Epithelial cell of prostate (primary cell): ENCODE measurements around the gene COL5A3.
"Not testable (repeated sequence)": the region's sequence is repeated elsewhere in the genome, so short reads cannot be mapped to it uniquely, and the experiment has no call there.

Experiments
- DNase-seq: peaks from one replicate; pipeline ENCODE4 v3.0.0-alpha.2; 2011; ENCODE audit warnings: low read depth, low spot score
- H3K27ac ChIP-seq: fragments of 450-650 bp; 2 replicates; pipeline ENCODE4 v1.5.1; 2017; ENCODE audit warnings: mild to moderate bottlenecking

Gene COL5A3

GRCh38 chr19:9981406-9982260 is 28.7 kb downstream of the COL5A3 start:
- no peak for DNase-seq

DNA sequence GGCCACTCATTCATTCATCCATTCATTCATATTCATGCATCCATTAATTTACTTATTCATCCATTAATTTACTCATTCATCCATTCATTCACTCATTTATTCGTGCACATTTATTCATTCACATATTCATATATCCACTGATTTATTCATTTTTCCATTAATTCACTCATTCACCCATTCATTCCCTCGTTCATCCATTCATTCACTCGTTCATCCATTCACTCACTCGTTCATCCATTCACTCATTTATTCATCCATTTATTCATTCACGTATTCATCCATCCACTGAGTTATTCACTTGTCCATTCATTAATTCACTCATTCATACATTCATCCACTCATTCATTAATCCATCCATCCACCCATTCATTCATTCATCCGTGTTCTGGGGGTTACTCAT is 38.2 kb downstream of the COL5A3 start:
- no peak for DNase-seq
- H3K27ac ChIP-seq = no peak overlapping the region

More at GRCh38 chr19:9981406-9982260, 28.7 kb downstream of the COL5A3 start:
- H3K27ac ChIP-seq = no peak overlapping the region

GRCh38 chr19:9971166-9971897 is 39.0 kb downstream of the COL5A3 start:
- no peak for DNase-seq
- no peak overlapping the region for H3K27ac ChIP-seq

DNA sequence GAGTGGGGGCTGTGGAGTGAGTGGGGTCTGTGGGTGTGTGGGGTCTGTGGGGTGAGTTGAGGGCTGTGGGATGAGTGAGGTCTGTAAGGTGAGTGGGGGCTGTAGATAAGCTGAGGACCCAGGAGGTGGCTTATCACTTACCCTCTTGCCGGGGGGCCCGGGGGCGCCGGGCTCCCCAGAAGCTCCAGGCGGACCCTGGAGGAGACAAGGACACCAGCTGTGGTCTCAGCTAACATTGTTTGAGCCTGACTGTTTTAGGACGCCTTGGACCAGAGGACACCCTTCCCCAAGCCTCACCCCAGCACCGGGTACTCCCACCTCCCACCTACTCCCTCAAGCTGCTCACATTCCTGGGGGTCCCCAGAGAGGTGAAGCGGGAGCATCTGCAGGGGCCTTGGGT is 39.8 kb downstream of the COL5A3 start:
- no peak for DNase-seq
- no peak overlapping the region for H3K27ac ChIP-seq

GRCh38 chr19:9969688-9969975 is 40.7 kb downstream of the COL5A3 start:
- DNase-seq = no peak

DNA sequence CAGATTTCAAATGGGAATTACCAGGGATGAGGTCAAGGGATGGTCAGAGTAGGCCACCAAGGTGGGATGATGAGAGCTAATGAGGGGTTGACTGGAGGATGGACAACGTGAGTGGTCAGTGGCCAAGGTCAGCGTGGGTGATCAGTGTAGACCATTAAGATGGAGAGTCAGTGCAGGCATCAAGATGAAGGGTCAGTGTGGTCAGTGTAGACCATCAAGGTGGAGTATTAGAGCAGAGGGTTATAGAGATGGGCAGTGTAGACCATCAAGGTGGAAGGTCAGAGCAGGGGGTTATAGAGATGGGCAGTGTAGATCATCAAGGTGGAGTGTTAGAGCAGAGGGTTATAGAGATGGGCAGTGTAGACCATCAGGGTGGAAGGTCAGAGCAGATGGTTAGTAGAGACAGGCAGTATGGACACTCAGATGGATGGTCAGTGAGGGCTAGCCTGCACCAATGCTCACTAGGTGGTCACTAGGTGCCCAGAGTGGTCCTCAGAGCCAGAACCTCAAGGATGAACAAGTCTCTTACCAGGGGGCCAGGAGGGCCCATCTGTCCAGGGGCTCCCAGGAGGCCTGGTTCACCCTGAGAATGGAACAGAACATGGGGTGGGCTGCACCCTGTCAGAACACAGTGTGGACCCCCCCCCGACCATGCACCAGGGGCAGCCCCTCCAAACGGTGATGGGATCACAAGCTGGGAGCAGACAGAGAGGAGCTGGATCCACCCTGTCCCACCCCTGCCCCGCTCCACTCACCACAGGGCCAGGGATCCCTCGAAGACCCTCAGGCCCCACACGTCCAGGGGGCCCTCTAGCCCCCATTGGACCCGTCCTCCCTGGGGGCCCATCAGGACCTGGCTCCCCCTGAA is 41.2 kb downstream of the COL5A3 start:
- DNase-seq = no peak
- H3K27ac ChIP-seq = no peak overlapping the region

More at GRCh38 chr19:9969688-9969975, 40.7 kb downstream of the COL5A3 start:
- no peak overlapping the region for H3K27ac ChIP-seq

- DNase-seq = no peak
- H3K27ac ChIP-seq = no peak overlapping the region
These were observed 43.0 kb downstream of the COL5A3 start for GRCh38 chr19:9967326-9967725.

GRCh38 chr19:9966448-9966847 is 43.9 kb downstream of the COL5A3 start:
- DNase-seq = no peak
- H3K27ac ChIP-seq = no peak overlapping the region

- DNase-seq = no peak
These were observed 44.3 kb downstream of the COL5A3 start for GRCh38 chr19:9966024-9966423.

DNA sequence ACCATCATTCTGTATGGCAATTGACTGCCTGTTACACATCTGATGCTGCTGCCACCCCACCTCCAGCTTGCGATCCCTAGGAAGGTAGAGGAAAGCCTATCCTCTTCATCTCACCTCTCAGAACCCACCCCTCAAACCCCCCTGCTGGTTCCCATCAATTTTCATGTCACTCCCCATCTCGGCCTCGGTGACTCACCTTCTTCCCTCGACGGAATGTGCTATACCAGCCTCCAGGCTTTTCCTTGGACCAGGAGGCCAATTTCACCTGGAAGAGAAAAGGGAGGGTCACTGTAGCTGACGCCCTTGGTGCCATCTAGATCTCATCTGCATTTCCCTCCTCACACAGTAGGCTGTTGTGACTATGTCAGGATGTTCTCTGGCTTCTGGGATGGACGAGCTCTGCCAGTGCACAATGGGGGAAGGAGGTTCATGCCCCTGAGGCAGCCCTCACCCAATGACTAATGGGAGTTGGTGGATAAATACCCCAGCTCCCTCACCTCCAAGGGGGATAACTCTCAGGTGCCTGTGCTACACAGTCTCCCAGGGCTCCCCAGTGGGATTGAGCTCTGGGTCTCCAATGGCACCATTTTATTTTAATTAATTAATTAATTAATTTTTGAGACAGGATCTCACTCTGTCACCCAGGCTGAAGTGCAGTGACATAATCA is 47.5 kb downstream of the COL5A3 start:
- no peak overlapping the region for H3K27ac ChIP-seq
- no peak for DNase-seq

More at GRCh38 chr19:9966024-9966423, 44.3 kb downstream of the COL5A3 start:
- H3K27ac ChIP-seq = no peak overlapping the region

- no peak overlapping the region for H3K27ac ChIP-seq
- no peak for DNase-seq
These were observed 49.2 kb downstream of the COL5A3 start for GRCh38 chr19:9961103-9961502.

DNA sequence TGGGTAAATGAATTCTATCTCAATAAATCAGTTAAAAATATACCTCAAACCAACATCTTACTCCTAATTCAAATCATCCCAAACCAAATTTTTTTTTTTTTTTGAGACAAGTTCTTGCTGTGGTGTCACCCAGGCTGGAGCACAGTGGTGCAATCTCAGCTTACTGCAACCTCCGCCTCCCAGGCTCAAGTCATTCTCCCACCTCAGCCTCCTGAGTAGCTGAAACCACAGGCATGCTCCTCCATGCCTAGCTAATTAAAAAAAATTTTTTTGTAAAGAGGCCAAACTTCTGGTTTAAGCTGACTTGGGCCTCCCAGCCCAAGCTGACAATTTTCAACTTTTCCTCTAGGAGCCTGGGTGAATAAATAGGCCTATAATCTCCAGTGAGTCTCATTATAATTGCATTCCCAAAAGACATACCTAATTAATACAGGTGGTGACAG is 51.9 kb downstream of the COL5A3 start:
- DNase-seq = no peak
- no peak overlapping the region for H3K27ac ChIP-seq

GRCh38 chr19:9956956-9957355 is 53.3 kb downstream of the COL5A3 start:
- DNase-seq = no peak
- H3K27ac ChIP-seq = no peak overlapping the region

DNA sequence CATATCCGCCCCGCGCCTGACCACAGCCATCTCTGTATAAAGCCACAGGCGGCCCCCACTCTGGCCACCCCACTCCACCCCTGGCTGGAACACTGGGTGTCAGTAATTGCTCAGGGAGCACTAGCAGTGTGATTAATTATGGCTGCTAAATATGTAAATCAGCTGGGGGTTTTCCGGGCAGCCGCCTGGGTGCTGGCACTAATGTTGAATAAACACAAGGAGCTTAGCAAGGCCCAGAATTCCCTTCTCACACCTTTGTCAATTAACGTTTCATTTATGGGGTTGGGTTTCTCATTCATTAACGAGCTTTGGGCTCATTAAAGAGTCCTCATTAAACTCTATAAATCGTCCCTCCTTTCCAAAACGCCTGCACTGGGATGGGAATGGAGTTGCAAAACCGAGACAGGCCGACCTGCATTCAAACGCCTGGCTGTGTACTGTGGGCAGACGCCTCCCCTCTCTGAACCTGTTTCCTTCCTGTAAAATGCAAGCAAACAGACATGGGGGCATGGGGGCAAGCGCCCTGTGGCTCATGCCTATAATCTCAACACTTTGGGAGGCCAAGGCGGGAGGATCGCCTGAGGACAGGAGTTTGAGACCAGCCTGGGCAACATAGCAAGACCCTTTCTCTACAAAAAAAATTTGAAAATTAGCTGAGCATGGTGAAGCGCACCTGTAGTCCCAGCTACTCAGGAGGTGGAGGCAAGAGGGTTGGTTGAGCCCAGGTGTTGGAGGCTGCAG is 56.3 kb downstream of the COL5A3 start:
- no peak for DNase-seq
- no peak overlapping the region for H3K27ac ChIP-seq

DNA sequence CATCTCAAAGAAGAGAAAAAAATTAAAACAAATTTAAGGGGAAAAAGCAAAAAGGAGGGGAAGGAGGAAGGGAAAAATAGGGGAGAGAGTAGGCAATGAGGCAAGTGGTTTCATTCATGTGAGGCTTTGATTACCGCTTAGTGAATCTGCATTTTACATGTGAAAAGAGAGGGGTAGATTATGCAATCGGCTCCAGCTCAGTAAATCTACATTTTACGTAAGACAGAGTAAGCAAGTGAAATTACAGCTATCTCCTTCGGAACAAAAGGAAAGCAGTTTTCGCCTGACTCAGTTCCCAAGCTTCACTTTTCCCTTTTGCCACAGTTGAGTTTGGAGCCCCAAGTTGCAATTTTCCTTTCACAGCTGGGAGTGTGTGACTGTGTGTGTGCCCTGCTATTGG is 58.0 kb downstream of the COL5A3 start:
- DNase-seq = no peak
- H3K27ac ChIP-seq = no peak overlapping the region

DNA sequence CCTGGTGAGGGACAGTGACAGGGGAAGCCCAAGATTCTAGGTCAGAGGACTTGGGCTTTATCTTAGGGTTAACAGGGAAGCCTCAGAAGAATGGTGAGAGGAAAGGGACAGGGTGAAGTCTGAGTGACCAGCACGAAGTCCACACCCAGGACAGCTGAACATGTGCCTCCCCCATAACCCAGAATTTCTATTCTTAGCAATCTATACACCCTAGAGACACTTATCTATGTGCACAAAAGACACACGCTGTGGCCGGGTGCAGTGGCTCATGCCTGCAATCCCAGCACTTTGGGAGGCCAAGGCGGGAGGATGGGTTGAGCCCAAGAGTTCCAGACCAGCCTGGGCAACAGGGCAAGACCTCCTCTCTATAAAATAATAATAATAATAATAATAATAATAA is 62.9 kb downstream of the COL5A3 start:
- H3K27ac ChIP-seq = no peak overlapping the region
- no peak for DNase-seq

DNA sequence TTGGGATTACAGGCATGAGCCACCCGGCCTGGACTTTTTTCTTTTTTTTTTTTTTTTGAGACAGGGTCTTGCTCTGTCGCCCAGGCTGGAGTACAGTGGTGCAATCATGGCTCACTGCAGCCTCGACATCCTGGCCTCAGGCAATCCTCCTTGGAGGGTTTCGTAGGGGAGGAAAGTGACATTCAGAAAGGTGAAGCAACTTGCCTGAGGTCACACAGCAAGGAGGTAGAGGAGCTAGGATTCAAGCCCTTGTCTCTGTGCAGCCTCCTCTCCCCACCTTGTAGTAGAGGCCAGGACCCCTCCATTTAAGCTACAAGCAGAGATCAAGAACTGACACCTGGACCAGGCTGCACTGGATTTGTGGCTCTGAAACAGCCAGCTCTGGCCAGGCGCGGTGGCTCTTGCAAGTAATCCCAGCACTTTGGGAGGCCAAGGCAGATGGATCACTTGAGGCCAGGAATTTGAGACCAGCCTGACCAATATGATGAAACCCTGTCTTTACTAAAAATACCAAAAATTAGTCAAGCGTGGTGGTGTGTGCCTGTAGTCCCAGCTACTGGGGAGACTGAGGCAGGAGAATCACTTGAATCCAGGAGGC is 63.7 kb downstream of the COL5A3 start:
- not testable (repeated sequence) for DNase-seq, H3K27ac ChIP-seq

DNA sequence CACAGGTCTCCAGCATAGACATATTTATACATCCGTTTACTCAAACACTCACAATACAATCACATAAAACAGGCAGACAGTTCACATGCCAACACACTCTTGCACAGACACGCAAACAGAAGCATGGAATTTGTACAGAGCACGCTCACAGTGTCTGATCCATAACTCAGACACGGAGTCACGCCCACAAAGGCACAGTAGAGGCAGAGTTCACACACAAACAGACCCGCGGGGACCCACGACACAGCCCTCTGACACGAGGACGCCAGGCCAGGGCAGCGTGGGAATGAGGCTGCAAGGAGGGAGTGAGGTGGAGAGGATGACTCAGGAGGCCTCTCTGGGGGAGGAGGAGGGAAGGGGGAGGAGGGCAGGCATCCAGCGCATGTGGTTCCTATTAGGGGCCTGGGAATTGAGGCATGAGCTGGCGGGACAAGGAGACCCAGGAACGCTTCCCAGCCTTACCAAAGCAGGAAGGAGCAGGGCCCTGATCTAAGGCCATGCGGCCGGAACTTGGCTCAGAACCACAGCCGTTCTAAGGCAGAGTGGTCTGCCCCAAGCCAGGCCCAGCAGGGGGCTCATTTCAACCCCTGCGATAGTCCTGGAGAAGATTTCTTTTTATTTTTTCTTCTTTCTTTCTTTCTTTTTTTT is 64.9 kb downstream of the COL5A3 start:
- no peak overlapping the region for H3K27ac ChIP-seq
- peak; percentile 71 for DNase-seq

- no peak for DNase-seq
- H3K27ac ChIP-seq = no peak overlapping the region
These were observed 66.6 kb downstream of the COL5A3 start for GRCh38 chr19:9943744-9944143.
